HUES48 (cell line): Measurements from ENCODE around the gene HS6ST3.

Experiments
- H3K27ac ChIP-seq: one replicate; pipeline ENCODE4 v1.7.0; 2013; ENCODE audit warnings: low read depth, low read length, inconsistent platforms
- H3K27me3 ChIP-seq: 2 replicates; pipeline ENCODE4 v1.6.1; 2013; ENCODE audit warnings: mild to moderate bottlenecking, low read length; ENCODE audit not compliant: control insufficient read depth, insufficient read depth
- H3K36me3 ChIP-seq: 2 replicates; pipeline ENCODE4 v1.6.1; 2013; ENCODE audit warnings: low read length; ENCODE audit not compliant: control insufficient read depth, insufficient read depth
- H3K4me1 ChIP-seq: 2 replicates; pipeline ENCODE4 v1.6.1; 2013; ENCODE audit warnings: mild to moderate bottlenecking, low read length; ENCODE audit not compliant: control insufficient read depth, insufficient read depth
- H3K4me3 ChIP-seq: 2 replicates; pipeline ENCODE4 v1.5.1; 2013; ENCODE audit warnings: mild to moderate bottlenecking, low read depth, low read length
- H3K9ac ChIP-seq: 2 replicates; pipeline ENCODE4 v1.6.1; 2013; ENCODE audit warnings: mild to moderate bottlenecking, low read depth, low read length, moderate library complexity
- H3K9me3 ChIP-seq: 2 replicates; pipeline ENCODE4 v1.6.1; 2013; ENCODE audit warnings: low read length; ENCODE audit not compliant: control insufficient read depth, insufficient read depth

HS6ST3 gene

GRCh38 chr13:96681766-96682165, 591.9 kb downstream of the HS6ST3 start:
- Histone ChIP-seq H3K4me3 (no peak overlapping the region), H3K27me3 (no peaks in the 10 kb centered on the region), H3K36me3 (no peaks in the 10 kb centered on the region), H3K4me1 (no peaks in the 10 kb centered on the region), H3K9ac (no peak overlapping the region), H3K27ac (no peak overlapping the region), H3K9me3 (no peaks in the 10 kb centered on the region)

GRCh38 chr13:96684469-96684868, 594.6 kb downstream of the HS6ST3 start:
- no peaks in the 10 kb centered on the region for H3K4me1 ChIP-seq

GRCh38 chr13:96684907-96685306, 595.0 kb downstream of the HS6ST3 start:
- Histone ChIP-seq H3K27ac (no peak overlapping the region), H3K9ac (no peak overlapping the region), H3K9me3 (no peaks in the 10 kb centered on the region), H3K4me1 (no peaks in the 10 kb centered on the region), H3K27me3 (no peaks in the 10 kb centered on the region), H3K36me3 (no peaks in the 10 kb centered on the region), H3K4me3 (no peak overlapping the region)

More at GRCh38 chr13:96684469-96684868, 594.6 kb downstream of the HS6ST3 start:
- H3K27ac ChIP-seq = no peak overlapping the region
- H3K27me3 ChIP-seq = no peaks in the 10 kb centered on the region
- no peak overlapping the region for H3K4me3 ChIP-seq
- no peak overlapping the region for H3K9ac ChIP-seq
- H3K9me3 ChIP-seq = no peaks in the 10 kb centered on the region
- no peaks in the 10 kb centered on the region for H3K36me3 ChIP-seq

GRCh38 chr13:96686286-96686685, 596.4 kb downstream of the HS6ST3 start:
- Histone ChIP-seq H3K9me3 (no peaks in the 10 kb centered on the region), H3K9ac (no peak overlapping the region), H3K27me3 (no peaks in the 10 kb centered on the region), H3K4me1 (no peaks in the 10 kb centered on the region), H3K36me3 (no peaks in the 10 kb centered on the region), H3K27ac (no peak overlapping the region), H3K4me3 (no peak overlapping the region)

GRCh38 chr13:96687191-96687590, 597.3 kb downstream of the HS6ST3 start:
- Histone ChIP-seq H3K9ac (no peak overlapping the region), H3K9me3 (no peaks in the 10 kb centered on the region), H3K4me1 (no peaks in the 10 kb centered on the region), H3K4me3 (no peak overlapping the region), H3K27me3 (no peaks in the 10 kb centered on the region), H3K27ac (no peak overlapping the region), H3K36me3 (no peaks in the 10 kb centered on the region)

- no peak overlapping the region for H3K27ac ChIP-seq
- no peak overlapping the region for H3K4me3 ChIP-seq
- H3K9ac ChIP-seq = no peak overlapping the region
- no peaks in the 10 kb centered on the region for H3K27me3 ChIP-seq
- H3K36me3 ChIP-seq = no peaks in the 10 kb centered on the region
- H3K4me1 ChIP-seq = no peaks in the 10 kb centered on the region
- no peaks in the 10 kb centered on the region for H3K9me3 ChIP-seq
These were observed 601.1 kb downstream of the HS6ST3 start for GRCh38 chr13:96690998-96691397.

GRCh38 chr13:96696389-96696900, 606.5 kb downstream of the HS6ST3 start:
- Histone ChIP-seq H3K9me3 (no peaks in the 10 kb centered on the region), H3K27me3 (no peaks in the 10 kb centered on the region), H3K9ac (no peak overlapping the region), H3K27ac (no peak overlapping the region), H3K4me3 (no peak overlapping the region), H3K36me3 (no peaks in the 10 kb centered on the region), H3K4me1 (no peaks in the 10 kb centered on the region)

GRCh38 chr13:96700657-96701056, 610.8 kb downstream of the HS6ST3 start:
- Histone ChIP-seq H3K4me1 (no peaks in the 10 kb centered on the region), H3K36me3 (no peaks in the 10 kb centered on the region), H3K4me3 (no peak overlapping the region), H3K9me3 (no peaks in the 10 kb centered on the region), H3K9ac (no peak overlapping the region), H3K27ac (no peak overlapping the region), H3K27me3 (no peaks in the 10 kb centered on the region)

- Histone ChIP-seq H3K9ac (no peak overlapping the region), H3K4me3 (no peak overlapping the region), H3K27me3 (no peaks in the 10 kb centered on the region), H3K36me3 (no peaks in the 10 kb centered on the region), H3K9me3 (no peaks in the 10 kb centered on the region), H3K4me1 (no peaks in the 10 kb centered on the region), H3K27ac (no peak overlapping the region)
These were observed 617.2 kb downstream of the HS6ST3 start for GRCh38 chr13:96707146-96707545.

GRCh38 chr13:96710166-96710862, 620.4 kb downstream of the HS6ST3 start:
- Histone ChIP-seq H3K9me3 (no peaks in the 10 kb centered on the region), H3K36me3 (no peaks in the 10 kb centered on the region), H3K27me3 (no peaks in the 10 kb centered on the region), H3K9ac (no peak overlapping the region), H3K4me3 (no peak overlapping the region), H3K27ac (no peak overlapping the region), H3K4me1 (peaks cover 4% of the 10 kb centered on the region; the same call in 1 of the 2 replicates)

- H3K27me3 ChIP-seq = no peaks in the 10 kb centered on the region
- no peak overlapping the region for H3K27ac ChIP-seq
- H3K36me3 ChIP-seq = no peaks in the 10 kb centered on the region
- no peak overlapping the region for H3K4me3 ChIP-seq
- no peaks in the 10 kb centered on the region for H3K9me3 ChIP-seq
- H3K9ac ChIP-seq = no peak overlapping the region
- no peaks in the 10 kb centered on the region for H3K4me1 ChIP-seq
These were observed 630.5 kb downstream of the HS6ST3 start for GRCh38 chr13:96720446-96720845.
